ENCODE measurements around the gene DYRK4. TPM values are rescaled to one million over a fixed set of nuclear protein-coding genes. Genes with fewer than 3 reads are reported as not detected.
A peak's percentile ranks its signal among the peaks of the same experiment; 100 is the strongest.

Gene DYRK4
- polyA plus RNA-seq, 3 donors: 49.8 to 54.8 (median 53.6) TPM

- DNase-seq: no peak
Measured at GRCh38 chr12:4610481-4610880, 48.5 kb downstream of the DYRK4 start.

- DNase-seq: no peak
Measured at GRCh38 chr12:4615667-4616066, 53.7 kb downstream of the DYRK4 start.

GRCh38 chr12:4621511-4621910 is 59.5 kb downstream of the DYRK4 start:
- DNase-seq: no peak

GRCh38 chr12:4626543-4626942 is 64.5 kb downstream of the DYRK4 start:
- DNase-seq: no peak

- DNase-seq: no peak
Measured at GRCh38 chr12:4628406-4628805, 66.4 kb downstream of the DYRK4 start.

- no peak for DNase-seq
Measured at GRCh38 chr12:4630262-4630661, 68.3 kb downstream of the DYRK4 start.

GRCh38 chr12:4643747-4644146 is 81.7 kb downstream of the DYRK4 start:
- no peak for DNase-seq

GRCh38 chr12:4645023-4645422 is 83.0 kb downstream of the DYRK4 start:
- DNase-seq: no peak

GRCh38 chr12:4648104-4648500 is 86.1 kb downstream of the DYRK4 start:
- no peak for DNase-seq

- DNase-seq: peak; percentile 92
Measured at GRCh38 chr12:4648501-4649357, 86.7 kb downstream of the DYRK4 start, which contains the start of the genes AKAP3 and NDUFA9. TSS of gene AKAP3 (minus strand) at chr12:4649051. CDS start at chr12:4638196, 10,855 bp downstream. TSS of gene NDUFA9 (plus strand) at chr12:4649114. CDS start at chr12:4649127, 13 bp downstream.

GRCh38 chr12:4649358-4649661 is 87.3 kb downstream of the DYRK4 start:
- no peak for DNase-seq

GRCh38 chr12:4653257-4653656 is 91.2 kb downstream of the DYRK4 start:
- DNase-seq: no peak

- DNase-seq: no peak
Measured at GRCh38 chr12:4653691-4654090, 91.7 kb downstream of the DYRK4 start.

Other genes starting within 250 kb of the DYRK4 start
- 1 to 10 TPM; 5.7 to 8.0 (median 5.8) TPM for gene TIGAR, start 241.0 kb upstream of the DYRK4 start, polyA plus RNA-seq (ENCODE audit: insufficient read length in 3 of 3)
- under 1 TPM in 1 of 3 donors, not detected in 2; 0.08 TPM for gene FGF23, start 182.5 kb upstream of the DYRK4 start, polyA plus RNA-seq (ENCODE audit: insufficient read length in 3 of 3)
- not detected for gene FGF6, start 116.4 kb upstream of the DYRK4 start, polyA plus RNA-seq (ENCODE audit: insufficient read length in 3 of 3)
- 10 to 100 TPM; 26.2 to 27.9 (median 27.1) TPM for gene RAD51AP1, start 23.3 kb upstream of the DYRK4 start, polyA plus RNA-seq (ENCODE audit: insufficient read length in 3 of 3)
- 1 to 10 TPM; 3.8 to 6.2 (median 4.7) TPM for gene AKAP3, start 86.8 kb downstream of the DYRK4 start, polyA plus RNA-seq (ENCODE audit: insufficient read length in 3 of 3)
- gene NDUFA9, start 86.9 kb downstream of the DYRK4 start, polyA plus RNA-seq (ENCODE audit: insufficient read length in 3 of 3): 100 to 1,000 TPM; 110 to 124 (median 117) TPM
- 1 to 10 TPM; 2.7 to 4.0 (median 3.8) TPM for gene GALNT8, start 158.2 kb downstream of the DYRK4 start, polyA plus RNA-seq (ENCODE audit: insufficient read length in 3 of 3)

All from renal pelvis (tissue), 4 donors.